ENCODE measurements around the gene REC8. TPM values are rescaled to one million over a fixed set of nuclear protein-coding genes. Genes with fewer than 3 reads are reported as not detected.

The REC8 gene
- total RNA-seq, 1 donor from 2014 or later: 24.2 TPM

Other genes starting within 250 kb of the REC8 start
- 42.4 and 56.8 TPM in 2 replicates for gene DHRS4, start 218.3 kb upstream of the REC8 start, total RNA-seq
- gene DHRS4L2, start 183.2 kb upstream of the REC8 start, total RNA-seq: 10.0 and 14.7 TPM in 2 replicates
- gene CARMIL3, start 120.1 kb upstream of the REC8 start, total RNA-seq: 0.07 TPM in 1 of 2 replicates, not detected in the other
- gene CPNE6, start 100.5 kb upstream of the REC8 start, total RNA-seq: not detected in 2 replicates
- gene PCK2, start 77.8 kb upstream of the REC8 start, total RNA-seq: 15.0 and 15.2 TPM in 2 replicates
- 37.3 and 48.1 TPM in 2 replicates for gene DCAF11, start 57.3 kb upstream of the REC8 start, total RNA-seq
- gene NRL, start 57.1 kb upstream of the REC8 start, total RNA-seq: 0.23 and 1.5 TPM in 2 replicates
- gene FITM1, start 41.4 kb upstream of the REC8 start, total RNA-seq: not detected in 2 replicates
- 143 and 167 TPM in 2 replicates for gene PSME1, start 35.9 kb upstream of the REC8 start, total RNA-seq
- gene EMC9, start 30.5 kb upstream of the REC8 start, total RNA-seq: 19.5 and 25.0 TPM in 2 replicates
- 54.1 and 80.0 TPM in 2 replicates for gene PSME2, start 25.5 kb upstream of the REC8 start, total RNA-seq
- gene RNF31, start 24.6 kb upstream of the REC8 start, total RNA-seq: 37.5 and 96.2 TPM in 2 replicates
- gene IRF9, start 10.8 kb upstream of the REC8 start, total RNA-seq: 10.6 and 14.6 TPM in 2 replicates
- 69.6 and 70.8 TPM in 2 replicates for gene IPO4, start 16.7 kb downstream of the REC8 start, total RNA-seq
- gene TM9SF1, start 23.4 kb downstream of the REC8 start, total RNA-seq: 46.4 and 51.1 TPM in 2 replicates
- not detected in 2 replicates for gene TSSK4, start 33.6 kb downstream of the REC8 start, total RNA-seq
- 60.7 and 77.1 TPM in 2 replicates for gene CHMP4A, start 41.4 kb downstream of the REC8 start, total RNA-seq
- 11.5 and 12.0 TPM in 2 replicates for gene MDP1, start 44.0 kb downstream of the REC8 start, total RNA-seq
- 243 and 248 TPM in 2 replicates for gene NEDD8, start 60.3 kb downstream of the REC8 start, total RNA-seq
- gene GMPR2, start 60.8 kb downstream of the REC8 start, total RNA-seq: 30.3 and 45.9 TPM in 2 replicates
- 52.2 and 64.4 TPM in 2 replicates for gene TINF2, start 70.5 kb downstream of the REC8 start, total RNA-seq
- 229 and 247 TPM in 2 replicates for gene TGM1, start 91.1 kb downstream of the REC8 start, total RNA-seq
- gene RABGGTA, start 99.5 kb downstream of the REC8 start, total RNA-seq: 58.5 and 80.3 TPM in 2 replicates
- 82.6 and 85.4 TPM in 2 replicates for gene DHRS1, start 127.7 kb downstream of the REC8 start, total RNA-seq
- gene NOP9, start 127.8 kb downstream of the REC8 start, total RNA-seq: 20.7 and 32.6 TPM in 2 replicates
- 2.2 and 2.7 TPM in 2 replicates for gene CIDEB, start 135.9 kb downstream of the REC8 start, total RNA-seq
- 55.2 and 59.3 TPM in 2 replicates for gene LTB4R2, start 138.1 kb downstream of the REC8 start, total RNA-seq
- gene LTB4R, start 139.4 kb downstream of the REC8 start, total RNA-seq: 7.7 and 16.1 TPM in 2 replicates
- 0.85 and 1.6 TPM in 2 replicates for gene ADCY4, start 163.0 kb downstream of the REC8 start, total RNA-seq
- 5.4 and 6.0 TPM in 2 replicates for gene RIPK3, start 167.9 kb downstream of the REC8 start, total RNA-seq
- 24.3 and 29.6 TPM in 2 replicates for gene NFATC4, start 196.1 kb downstream of the REC8 start, total RNA-seq
- 16.4 and 21.9 TPM in 2 replicates for gene NYNRIN, start 226.9 kb downstream of the REC8 start, total RNA-seq